Stimulated activated memory B cell treated with anti-CD40 and anti-IgM and Interleukin-4, amounts not matched to agents 10 μg/mL and 1 μg/mL and 100 μg/mL, for 72 hours (primary cell): ENCODE results near the gene SPTBN5.

ENCODE experiments used
- ATAC-seq: fragments of 150-1000 bp; cut with Tn5 transposase; 2 replicates; pipeline ENCODE4 v1.10.0; 2021
- H3K27ac Mint-ChIP-seq: one replicate; pipeline ENCODE4 v1.8.0; 2022; ENCODE audit warnings: mild to moderate bottlenecking, mixed read lengths
- H3K27me3 Mint-ChIP-seq: one replicate; pipeline ENCODE4 v1.8.0; 2022; ENCODE audit warnings: mixed read lengths
- H3K36me3 Mint-ChIP-seq: one replicate; pipeline ENCODE4 v1.8.0; 2022; ENCODE audit warnings: mixed read lengths
- H3K4me1 Mint-ChIP-seq: one replicate; pipeline ENCODE4 v1.8.0; 2022; ENCODE audit warnings: mixed read lengths
- H3K4me3 Mint-ChIP-seq: one replicate; pipeline ENCODE4 v1.8.0; 2022; ENCODE audit warnings: mild to moderate bottlenecking, moderate library complexity, mixed read lengths
- H3K9me3 Mint-ChIP-seq: one replicate; pipeline ENCODE4 v1.8.0; 2022; ENCODE audit warnings: mixed read lengths

Gene SPTBN5

DNA sequence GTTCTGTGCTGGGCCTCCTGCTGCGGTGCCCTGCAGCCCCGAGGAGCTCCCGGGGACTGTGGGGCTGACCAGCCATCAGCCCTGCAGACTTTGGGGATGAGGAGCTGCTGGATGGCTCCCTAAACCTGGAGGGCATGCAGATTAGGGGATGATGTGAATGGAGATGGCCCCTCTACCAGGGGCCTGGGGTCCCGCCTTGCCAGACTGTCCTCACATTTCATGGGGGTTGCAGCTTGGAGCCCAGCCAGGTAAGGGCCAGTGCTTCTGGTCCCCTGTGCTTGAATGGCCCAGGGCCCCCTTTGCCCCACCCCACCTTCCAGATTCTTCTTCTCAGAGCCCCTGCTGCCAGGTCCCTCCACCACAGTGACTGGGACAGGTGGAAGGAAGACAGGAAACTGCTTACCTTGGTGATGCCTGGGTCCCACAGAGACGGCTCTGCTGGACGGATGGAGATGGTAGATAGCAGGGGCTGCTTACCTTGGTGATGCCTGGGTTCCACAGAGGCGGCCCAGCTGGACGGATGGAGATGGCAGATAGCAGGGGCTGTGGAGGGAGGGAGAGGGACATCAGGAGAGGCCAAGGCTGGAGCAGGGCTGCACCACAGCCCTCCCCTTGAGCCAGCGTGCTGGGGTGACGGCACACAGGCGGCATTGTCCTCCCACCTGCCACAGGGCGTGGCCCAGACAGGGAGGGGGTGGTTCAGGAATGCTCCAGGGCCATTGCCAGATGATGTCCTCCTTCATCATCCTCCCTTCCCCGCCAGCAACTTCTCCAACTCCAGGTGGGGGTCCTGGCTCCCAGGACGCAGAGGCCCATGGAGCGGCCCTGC, at the start of gene SPTBN5:
TSS of gene SPTBN5 (minus strand) at position 632 of the 829 bp plus-strand sequence. CDS start at position 76, 556 bp downstream.
- peaks cover 13% of the 10 kb centered on the region for H3K36me3 Mint-ChIP-seq
- H3K27me3 Mint-ChIP-seq = no peaks in the 10 kb centered on the region
- peaks cover 48% of the 10 kb centered on the region for H3K4me1 Mint-ChIP-seq
- H3K9me3 Mint-ChIP-seq = no peaks in the 10 kb centered on the region
- peak within 1 kb of the TSS; percentile 65 for H3K4me3 Mint-ChIP-seq
- H3K27ac Mint-ChIP-seq = peak within 1 kb of the TSS; percentile 94
- no peak for ATAC-seq

- Mint-ChIP-seq H3K9me3 (no peaks in the 10 kb centered on the region), H3K27me3 (no peaks in the 10 kb centered on the region), H3K36me3 (peaks cover 31% of the 10 kb centered on the region), H3K4me3 (no peak overlapping the region), H3K27ac (no peak overlapping the region), H3K4me1 (no peaks in the 10 kb centered on the region)
- ATAC-seq = no peak
Measured at GRCh38 chr15:41942886-41943285, 49.0 kb upstream of the SPTBN5 start.

GRCh38 chr15:41941644-41942415, 48.0 kb upstream of the SPTBN5 start:
- no peak for ATAC-seq
- H3K36me3 Mint-ChIP-seq = peaks cover 41% of the 10 kb centered on the region
- no peaks in the 10 kb centered on the region for H3K9me3 Mint-ChIP-seq
- no peak overlapping the region for H3K4me3 Mint-ChIP-seq
- no peaks in the 10 kb centered on the region for H3K27me3 Mint-ChIP-seq
- H3K4me1 Mint-ChIP-seq = peaks cover 9% of the 10 kb centered on the region
- H3K27ac Mint-ChIP-seq = no peak overlapping the region

GRCh38 chr15:41940441-41940857, 46.6 kb upstream of the SPTBN5 start:
- Mint-ChIP-seq H3K27ac (no peak overlapping the region), H3K4me3 (no peak overlapping the region), H3K4me1 (peaks cover 18% of the 10 kb centered on the region), H3K27me3 (no peaks in the 10 kb centered on the region), H3K36me3 (peaks cover 47% of the 10 kb centered on the region), H3K9me3 (no peaks in the 10 kb centered on the region)
- ATAC-seq = no peak

DNA sequence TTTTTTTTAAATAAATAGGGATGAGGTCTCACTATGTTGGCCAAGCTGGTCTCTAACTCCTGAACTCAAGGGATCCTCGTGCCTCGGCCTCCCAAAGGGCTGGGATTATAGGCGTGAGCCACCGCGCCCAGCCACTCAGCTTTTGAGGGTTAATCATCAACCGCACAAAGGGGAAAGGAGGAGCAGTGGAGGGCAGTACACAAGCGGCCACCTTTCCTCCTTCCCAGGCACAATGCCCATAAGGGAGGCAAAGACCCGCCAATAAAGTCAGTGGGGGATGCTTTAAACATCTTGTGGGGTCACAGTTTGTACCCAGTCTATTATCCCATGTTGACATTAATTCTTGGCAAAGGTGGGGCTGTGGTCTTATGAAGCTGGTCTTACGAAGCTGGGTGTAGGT, 46.1 kb upstream of the SPTBN5 start:
- Mint-ChIP-seq H3K4me1 (peaks cover 22% of the 10 kb centered on the region), H3K27ac (no peak overlapping the region), H3K36me3 (peaks cover 42% of the 10 kb centered on the region), H3K27me3 (no peaks in the 10 kb centered on the region), H3K4me3 (no peak overlapping the region), H3K9me3 (no peaks in the 10 kb centered on the region)
- no peak for ATAC-seq

GRCh38 chr15:41937568-41937923, 43.7 kb upstream of the SPTBN5 start:
- Mint-ChIP-seq H3K9me3 (no peaks in the 10 kb centered on the region), H3K4me3 (no peak overlapping the region), H3K27ac (peak overlapping the region; percentile 60), H3K27me3 (no peaks in the 10 kb centered on the region), H3K36me3 (peaks cover 37% of the 10 kb centered on the region), H3K4me1 (peaks cover 31% of the 10 kb centered on the region)
- ATAC-seq = no peak

GRCh38 chr15:41936649-41937567, 43.1 kb upstream of the SPTBN5 start:
- Mint-ChIP-seq H3K9me3 (no peaks in the 10 kb centered on the region), H3K4me3 (no peak overlapping the region), H3K27ac (peak overlapping the region; percentile 60), H3K4me1 (peaks cover 31% of the 10 kb centered on the region), H3K27me3 (no peaks in the 10 kb centered on the region), H3K36me3 (peaks cover 35% of the 10 kb centered on the region)
- peak; percentile 60 for ATAC-seq

- no peak for ATAC-seq
- Mint-ChIP-seq H3K4me3 (no peak overlapping the region), H3K9me3 (no peaks in the 10 kb centered on the region), H3K27ac (peak overlapping the region; percentile 60), H3K36me3 (peaks cover 33% of the 10 kb centered on the region), H3K4me1 (peaks cover 31% of the 10 kb centered on the region), H3K27me3 (no peaks in the 10 kb centered on the region)
Measured at GRCh38 chr15:41936155-41936554, 42.3 kb upstream of the SPTBN5 start.

DNA sequence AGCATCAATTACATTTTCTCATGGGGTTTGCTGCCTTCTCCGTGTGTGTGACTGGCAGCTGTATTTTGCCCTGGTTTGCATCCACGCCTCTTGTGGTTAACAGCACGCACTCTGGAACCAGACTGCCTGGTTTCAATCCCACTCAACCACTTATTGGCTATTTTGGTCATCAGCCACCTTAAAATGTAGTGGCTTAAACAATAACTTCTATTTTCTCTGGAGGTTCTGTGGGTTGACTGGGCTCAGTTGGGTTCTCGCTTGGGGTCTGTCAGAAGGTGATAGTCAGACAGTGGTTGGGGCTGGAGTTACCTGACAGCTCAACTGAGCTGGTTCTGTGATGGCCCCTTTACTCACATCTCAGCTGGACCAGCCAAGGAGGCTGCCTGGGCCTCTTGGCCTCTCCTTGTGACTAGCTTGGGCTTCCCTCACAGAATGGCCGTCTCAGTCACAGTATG, 41.7 kb upstream of the SPTBN5 start:
- peaks cover 27% of the 10 kb centered on the region for H3K36me3 Mint-ChIP-seq
- ATAC-seq = peak; percentile 72

DNA sequence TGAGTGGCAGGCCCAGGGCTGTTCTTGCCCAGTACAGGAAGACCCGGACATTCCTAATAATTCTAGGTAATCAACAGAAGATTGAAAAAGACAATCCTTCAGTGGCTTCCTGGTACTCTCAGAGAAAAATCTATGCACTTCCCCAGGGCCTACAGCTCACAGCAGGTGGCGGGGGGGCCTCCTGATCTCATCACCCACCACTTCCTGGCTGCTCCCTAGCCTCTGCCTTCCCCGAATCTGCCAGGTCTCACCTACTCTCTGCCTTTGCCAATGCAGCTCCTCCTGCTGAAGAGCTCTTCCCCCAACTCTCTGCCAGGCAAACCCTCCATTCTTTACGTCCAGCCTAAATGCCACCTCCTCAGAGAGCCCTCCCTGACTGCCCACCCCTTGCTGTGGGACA, 41.0 kb upstream of the SPTBN5 start:
- peaks cover 31% of the 10 kb centered on the region for H3K4me1 Mint-ChIP-seq
- H3K27ac Mint-ChIP-seq = peak overlapping the region; percentile 60
- peak; percentile 71 for ATAC-seq
- H3K4me3 Mint-ChIP-seq = peak overlapping the region; percentile 29
- H3K27me3 Mint-ChIP-seq = no peaks in the 10 kb centered on the region
- H3K9me3 Mint-ChIP-seq = no peaks in the 10 kb centered on the region
- peaks cover 21% of the 10 kb centered on the region for H3K36me3 Mint-ChIP-seq

More for the DNA sequence above, 41.7 kb upstream of the SPTBN5 start:
- H3K4me1 Mint-ChIP-seq = peaks cover 31% of the 10 kb centered on the region
- H3K9me3 Mint-ChIP-seq = no peaks in the 10 kb centered on the region
- H3K4me3 Mint-ChIP-seq = no peak overlapping the region
- no peaks in the 10 kb centered on the region for H3K27me3 Mint-ChIP-seq
- peak overlapping the region; percentile 60 for H3K27ac Mint-ChIP-seq

- peaks cover 41% of the 10 kb centered on the region for H3K4me1 Mint-ChIP-seq
- no peak overlapping the region for H3K4me3 Mint-ChIP-seq
- no peak for ATAC-seq
- no peaks in the 10 kb centered on the region for H3K9me3 Mint-ChIP-seq
- H3K27ac Mint-ChIP-seq = peak overlapping the region; percentile 6
- peaks cover 21% of the 10 kb centered on the region for H3K36me3 Mint-ChIP-seq
- H3K27me3 Mint-ChIP-seq = no peaks in the 10 kb centered on the region
Measured at GRCh38 chr15:41933771-41934170, 39.9 kb upstream of the SPTBN5 start.

DNA sequence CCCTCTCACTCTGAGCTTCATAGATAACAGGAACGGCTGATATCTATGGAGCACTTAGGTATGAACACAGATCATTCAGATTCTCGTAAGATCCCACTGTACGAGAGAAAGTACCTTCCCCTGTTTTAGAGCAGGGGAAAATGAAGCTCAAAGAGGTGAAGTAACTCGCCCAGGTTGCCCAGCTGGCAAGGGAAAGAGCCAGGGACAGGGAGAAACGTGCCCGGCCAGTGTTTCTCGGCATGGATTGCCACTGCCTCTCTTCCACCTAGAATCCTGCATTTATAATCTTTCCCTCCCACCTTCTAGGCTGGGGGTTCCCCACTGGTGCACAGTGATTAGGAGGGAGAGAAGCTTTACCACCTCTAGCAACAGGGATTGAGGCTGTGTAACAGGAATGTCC, 39.5 kb upstream of the SPTBN5 start:
- Mint-ChIP-seq H3K9me3 (no peaks in the 10 kb centered on the region), H3K4me3 (no peak overlapping the region), H3K4me1 (peaks cover 45% of the 10 kb centered on the region), H3K36me3 (peaks cover 21% of the 10 kb centered on the region), H3K27ac (peak overlapping the region; percentile 6), H3K27me3 (no peaks in the 10 kb centered on the region)
- ATAC-seq = no peak

- H3K36me3 Mint-ChIP-seq = peaks cover 20% of the 10 kb centered on the region
- H3K4me3 Mint-ChIP-seq = no peak overlapping the region
- H3K4me1 Mint-ChIP-seq = peaks cover 51% of the 10 kb centered on the region
- peak overlapping the region; percentile 6 for H3K27ac Mint-ChIP-seq
- no peak for ATAC-seq
- H3K9me3 Mint-ChIP-seq = no peaks in the 10 kb centered on the region
- H3K27me3 Mint-ChIP-seq = no peaks in the 10 kb centered on the region
Measured at GRCh38 chr15:41932511-41933289, 38.8 kb upstream of the SPTBN5 start.

- peaks cover 14% of the 10 kb centered on the region for H3K36me3 Mint-ChIP-seq
- no peak for ATAC-seq
- no peaks in the 10 kb centered on the region for H3K27me3 Mint-ChIP-seq
- no peaks in the 10 kb centered on the region for H3K9me3 Mint-ChIP-seq
- peaks cover 51% of the 10 kb centered on the region for H3K4me1 Mint-ChIP-seq
- no peak overlapping the region for H3K27ac Mint-ChIP-seq
- no peak overlapping the region for H3K4me3 Mint-ChIP-seq
Measured at GRCh38 chr15:41932101-41932500, 38.2 kb upstream of the SPTBN5 start.
